DMS53 (cell line): Measurements from ENCODE around the gene PRR5L.
"Not testable (repeated sequence)": the region's sequence is repeated elsewhere in the genome, so short reads cannot be mapped to it uniquely, and the experiment has no call there.

Experiments
- DNase-seq: peaks from one replicate; lab custom pipeline; 2025; lab: John Stamatoyannopoulos, UW

The PRR5L gene

DNA sequence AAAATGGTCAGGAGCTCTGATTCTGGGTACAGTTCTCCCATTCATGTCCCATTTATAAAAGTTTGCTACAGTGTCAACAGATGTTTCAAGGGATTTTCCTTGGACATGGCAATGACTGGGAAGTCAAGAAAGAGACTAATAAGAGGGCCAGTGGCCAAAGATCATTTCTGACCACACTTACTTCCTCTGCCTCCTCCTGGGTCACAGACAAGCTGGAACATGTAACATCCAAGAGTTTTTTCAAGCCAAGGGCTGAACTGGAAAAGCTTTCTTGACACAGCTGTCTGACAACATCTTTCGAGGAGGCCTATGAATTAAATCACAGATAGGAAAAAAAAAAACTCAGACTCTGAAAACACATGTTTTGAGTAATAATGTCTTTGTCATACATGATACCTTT lies 15.6 kb upstream of the PRR5L start:
- DNase-seq = no peak

DNA sequence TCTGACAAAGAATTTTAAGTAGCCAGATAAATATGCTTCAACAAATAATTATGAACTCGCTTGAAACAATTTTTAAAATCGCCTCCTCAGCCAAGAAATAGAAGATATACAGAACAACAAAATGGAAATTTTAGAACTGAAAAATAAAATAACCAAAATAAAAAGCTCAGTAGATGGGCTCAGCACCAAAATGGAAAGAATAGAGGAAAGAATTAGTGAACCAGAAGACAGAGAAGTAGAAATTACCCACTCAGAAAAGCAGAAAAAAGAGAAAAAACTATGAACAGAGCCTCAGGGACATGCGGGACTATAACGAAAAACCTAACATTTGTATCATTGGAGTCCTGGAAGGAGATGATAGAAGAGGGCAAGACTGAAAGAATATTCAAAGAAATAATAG lies 14.2 kb upstream of the PRR5L start:
- no peak for DNase-seq

DNA sequence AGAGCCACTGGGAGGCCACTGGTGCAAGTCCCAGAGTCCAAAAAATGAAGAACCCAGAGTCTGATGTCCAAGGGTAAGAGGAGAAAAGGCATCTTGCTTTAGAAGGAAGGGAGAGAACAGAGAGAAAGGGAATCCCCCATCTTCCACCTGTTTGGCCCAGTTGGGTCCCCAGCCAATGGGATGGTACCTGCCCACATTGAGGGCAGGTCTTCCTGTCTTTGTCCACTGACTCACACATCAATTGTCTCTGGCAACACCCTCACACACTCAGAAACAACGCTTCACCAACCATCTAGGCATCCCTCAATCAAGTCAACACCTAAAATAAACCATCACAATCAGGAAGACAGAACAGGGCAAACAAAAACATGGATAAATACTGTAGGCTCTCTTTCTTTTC lies 13.2 kb upstream of the PRR5L start:
- DNase-seq = no peak

DNA sequence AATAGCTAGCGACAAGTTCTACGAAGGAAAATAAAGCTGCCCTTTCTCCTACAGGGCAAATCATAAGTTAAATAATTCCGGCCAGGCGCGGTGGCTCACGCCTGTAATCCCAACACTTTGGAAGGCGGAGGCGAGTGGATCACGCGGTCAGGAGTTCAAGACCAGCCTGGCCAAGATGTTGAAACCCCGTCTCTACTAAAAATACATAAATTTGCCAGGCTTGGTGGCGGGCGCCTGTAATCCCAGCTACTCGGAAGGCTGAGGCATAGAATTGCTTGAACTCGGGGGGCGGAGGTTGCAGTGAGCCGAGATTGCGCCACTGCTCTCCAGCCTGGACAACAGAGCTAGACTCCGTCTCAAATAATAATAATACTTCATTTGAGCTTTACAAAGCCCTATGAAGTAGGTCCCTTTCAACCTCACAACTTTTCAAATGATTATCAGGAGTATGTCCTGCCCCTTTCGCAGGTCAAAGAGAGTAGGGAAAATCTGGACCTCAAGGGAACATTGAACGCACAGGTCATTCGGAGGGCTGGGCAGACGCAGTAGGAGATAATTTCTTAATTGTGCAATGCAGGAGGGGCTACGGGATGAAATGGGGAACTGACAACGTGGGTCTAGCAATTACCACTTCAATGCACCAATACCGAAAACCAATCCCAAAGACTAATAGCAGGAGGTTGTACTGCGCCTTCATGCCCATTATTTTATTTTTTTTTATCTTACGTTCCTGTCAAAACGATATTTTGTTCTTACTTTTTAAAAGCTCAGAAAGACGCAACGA lies 7.5 kb upstream of the PRR5L start:
- peak; percentile 31 for DNase-seq

DNA sequence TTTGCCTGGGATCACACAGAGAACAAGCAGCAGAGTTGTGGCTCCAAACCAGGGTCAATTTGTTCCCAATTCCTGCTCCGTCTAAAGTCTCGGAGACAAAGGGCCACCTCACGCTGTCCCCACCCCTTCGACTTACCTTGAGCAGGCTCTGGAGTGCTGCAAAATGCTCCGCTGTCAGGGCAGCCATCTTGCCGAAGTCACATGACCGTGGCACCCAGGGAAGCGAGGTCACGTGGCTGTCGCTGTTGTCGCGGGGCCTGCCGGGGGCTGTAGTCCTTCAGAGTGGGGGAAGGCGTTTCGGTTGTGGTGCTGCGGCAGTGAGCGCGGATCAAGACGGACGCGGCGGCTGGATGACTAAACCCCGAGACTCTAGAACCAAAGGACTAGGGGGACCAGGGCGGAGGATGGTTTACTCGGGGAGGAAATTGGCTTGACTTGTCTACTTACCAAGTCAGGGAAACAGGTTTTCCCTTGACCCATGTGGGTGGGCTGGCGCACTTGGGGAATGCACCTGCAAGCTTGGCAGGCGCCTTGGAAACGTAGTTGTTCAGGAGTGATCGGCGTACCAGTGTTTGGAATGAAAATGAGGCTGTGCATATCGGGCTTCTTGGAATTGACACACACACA lies 6.7 kb upstream of the PRR5L start, which contains the start of gene COMMD9:
Gene COMMD9 (minus strand): TSS at position 199 of the 627 bp plus-strand sequence. CDS start 12 bp downstream, at position 187.
- DNase-seq = peak; percentile 95

DNA sequence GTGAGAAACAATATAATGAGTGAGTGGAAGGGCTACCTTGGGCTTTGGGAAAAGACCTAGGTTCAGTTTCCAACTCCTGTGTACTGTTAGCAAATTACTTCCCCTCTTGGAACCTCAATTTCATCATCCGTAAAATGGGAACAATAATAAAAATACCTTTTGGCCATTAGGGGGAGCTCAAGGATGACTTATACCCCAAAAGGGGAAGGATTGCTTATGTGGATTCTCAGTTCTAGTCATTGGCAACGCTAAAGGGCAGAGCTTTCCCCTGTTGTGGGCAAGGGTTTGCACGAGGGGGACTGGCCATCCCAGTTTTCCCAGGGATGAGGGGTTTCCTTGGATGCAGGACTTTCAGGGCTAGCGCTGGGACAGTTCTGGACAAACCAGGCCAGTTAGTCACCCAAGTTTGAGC lies 3.8 kb upstream of the PRR5L start:
- peak; percentile 59 for DNase-seq

DNA sequence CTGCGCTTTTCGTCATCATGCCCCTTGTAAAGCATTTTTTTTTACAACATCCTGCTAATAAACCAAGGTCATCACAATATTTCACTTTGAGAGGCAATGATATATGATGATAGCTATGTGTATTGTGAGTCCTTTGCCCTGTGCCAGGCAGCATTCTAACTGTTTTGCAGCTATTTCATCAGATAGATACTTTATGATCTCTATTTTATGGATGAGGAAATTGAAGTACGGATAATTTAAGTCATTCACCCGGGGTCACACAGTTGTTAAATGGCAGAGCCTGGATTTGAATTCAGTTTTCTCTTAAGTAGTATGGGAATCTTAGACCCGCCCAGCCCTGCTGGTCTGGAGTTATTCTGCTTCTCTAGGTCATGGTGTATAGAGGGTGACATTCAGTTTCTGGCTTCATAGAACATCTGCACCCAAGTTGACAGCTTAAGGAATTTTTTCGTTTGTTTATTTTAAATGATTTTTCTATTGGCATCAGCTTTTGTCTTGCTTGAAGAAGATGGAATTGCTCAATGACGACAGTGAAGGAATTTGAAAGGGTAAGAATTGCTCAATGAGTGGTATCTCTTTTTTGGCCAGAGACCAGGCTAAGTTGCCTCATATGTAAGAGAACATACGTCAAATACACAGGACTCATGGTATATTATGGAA lies 926 bp downstream of the PRR5L start:
- DNase-seq = no peak

DNA sequence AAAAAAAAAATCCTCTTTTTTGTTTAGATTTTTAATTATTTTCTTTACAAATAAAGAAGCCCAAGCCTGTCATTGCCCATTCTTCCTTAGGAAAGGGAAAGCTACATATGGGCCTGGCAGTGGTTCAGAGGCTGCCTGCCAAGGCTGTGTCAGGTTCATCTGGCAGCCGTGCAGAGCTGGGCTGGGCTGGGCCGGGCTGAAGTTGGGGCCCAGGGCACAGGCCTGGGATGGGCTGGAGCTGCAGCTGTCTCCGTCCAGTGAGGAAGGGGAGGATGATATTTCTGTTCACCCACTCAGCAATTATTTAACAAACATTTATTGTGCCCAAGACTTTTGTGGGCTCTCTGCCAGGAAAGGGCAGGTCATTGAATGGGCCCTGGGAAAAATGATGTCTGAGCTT lies 4.6 kb downstream of the PRR5L start:
- DNase-seq = no peak

DNA sequence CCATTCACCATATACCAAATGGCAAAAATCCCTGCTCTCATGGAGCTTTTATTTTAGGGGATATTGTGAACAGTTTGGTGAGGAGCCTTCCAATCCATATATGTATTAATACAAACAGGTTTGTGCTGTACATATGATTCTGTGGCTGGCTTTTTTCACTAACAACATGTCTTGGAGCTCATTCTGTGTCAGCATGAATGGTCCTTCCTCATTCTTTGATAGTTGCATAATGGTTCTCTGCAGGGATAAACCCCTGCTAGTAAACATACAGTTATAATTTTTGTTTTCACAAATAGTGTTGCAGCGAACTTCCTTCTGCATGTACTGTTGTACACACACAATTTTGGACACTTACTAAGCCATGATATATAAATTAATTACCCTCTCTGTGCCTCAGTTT lies 8.3 kb downstream of the PRR5L start:
- peak; percentile 27 for DNase-seq

DNA sequence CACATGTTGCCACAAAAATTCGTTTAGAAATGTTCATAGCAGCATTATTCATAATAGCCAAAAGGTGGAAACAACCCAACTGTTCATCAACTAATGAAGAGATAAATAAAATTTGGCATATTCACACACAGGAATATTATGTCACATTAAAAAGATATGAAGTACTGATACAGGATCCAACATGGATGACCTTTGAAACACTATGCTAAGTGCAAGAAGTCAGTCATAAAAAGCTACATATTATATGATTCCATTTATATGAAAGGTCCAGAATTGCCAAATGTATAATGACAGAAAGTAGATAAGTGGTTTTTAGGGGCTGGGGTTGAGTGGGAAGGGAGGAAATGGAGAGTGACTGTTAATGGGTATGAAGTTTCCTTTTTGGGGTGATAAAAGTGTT lies 9.0 kb downstream of the PRR5L start:
- no peak for DNase-seq

DNA sequence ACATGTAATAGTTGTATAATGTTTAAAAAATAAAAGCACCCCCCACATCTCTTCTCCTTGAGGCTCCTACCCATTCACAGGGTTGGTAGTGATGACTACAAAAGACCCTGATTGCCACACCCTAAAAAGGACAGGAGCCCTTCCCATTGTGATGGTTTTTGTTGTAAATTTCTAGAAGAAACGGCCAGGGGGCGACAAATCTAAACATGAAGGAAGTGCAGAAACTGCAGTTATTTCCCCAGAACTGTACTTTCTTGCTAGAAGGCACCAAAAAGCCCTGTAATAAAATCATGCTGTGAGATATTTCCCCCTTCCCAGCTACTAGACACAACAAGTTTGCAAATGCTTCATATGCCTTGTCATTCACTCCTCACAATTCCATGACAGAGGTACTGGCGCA lies 10.8 kb downstream of the PRR5L start:
- DNase-seq = peak; percentile 69

DNA sequence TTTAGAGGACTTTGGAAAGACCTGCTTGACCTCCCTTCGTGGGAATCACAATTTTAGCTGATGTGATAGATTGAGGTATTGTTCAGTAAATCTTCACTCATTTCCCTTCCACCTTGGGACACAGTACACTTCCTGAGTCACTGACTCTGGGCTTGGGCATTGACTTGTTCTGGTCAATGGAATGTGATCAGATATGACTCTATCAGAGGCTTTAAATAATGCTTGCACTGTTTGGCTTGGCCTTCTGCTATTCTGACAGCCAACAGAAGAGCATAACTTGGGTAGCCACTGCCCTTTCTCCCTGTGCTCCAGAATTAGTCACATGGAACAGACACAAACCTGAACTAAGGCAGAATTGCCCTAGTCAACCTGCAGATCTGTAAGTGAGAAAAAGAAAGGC lies 12.5 kb downstream of the PRR5L start:
- no peak for DNase-seq

DNA sequence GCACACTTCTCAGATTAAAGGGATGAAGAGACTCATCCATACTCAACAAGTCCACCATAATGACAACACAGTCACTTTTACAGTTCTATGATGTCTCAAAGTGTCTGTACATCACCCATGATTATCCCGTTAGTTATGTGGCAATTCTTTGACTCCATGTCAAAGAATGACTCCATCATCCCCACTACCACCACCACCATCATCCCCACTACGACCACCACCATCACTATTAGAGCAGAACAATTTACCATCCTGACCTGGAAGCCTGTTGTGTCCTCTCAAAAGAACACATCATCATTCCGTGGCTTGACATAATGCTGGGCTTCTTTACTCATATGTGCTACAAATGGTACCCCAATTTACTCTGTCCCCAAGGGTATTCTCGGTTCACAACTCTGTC lies 13.7 kb downstream of the PRR5L start:
- no peak for DNase-seq

DNA sequence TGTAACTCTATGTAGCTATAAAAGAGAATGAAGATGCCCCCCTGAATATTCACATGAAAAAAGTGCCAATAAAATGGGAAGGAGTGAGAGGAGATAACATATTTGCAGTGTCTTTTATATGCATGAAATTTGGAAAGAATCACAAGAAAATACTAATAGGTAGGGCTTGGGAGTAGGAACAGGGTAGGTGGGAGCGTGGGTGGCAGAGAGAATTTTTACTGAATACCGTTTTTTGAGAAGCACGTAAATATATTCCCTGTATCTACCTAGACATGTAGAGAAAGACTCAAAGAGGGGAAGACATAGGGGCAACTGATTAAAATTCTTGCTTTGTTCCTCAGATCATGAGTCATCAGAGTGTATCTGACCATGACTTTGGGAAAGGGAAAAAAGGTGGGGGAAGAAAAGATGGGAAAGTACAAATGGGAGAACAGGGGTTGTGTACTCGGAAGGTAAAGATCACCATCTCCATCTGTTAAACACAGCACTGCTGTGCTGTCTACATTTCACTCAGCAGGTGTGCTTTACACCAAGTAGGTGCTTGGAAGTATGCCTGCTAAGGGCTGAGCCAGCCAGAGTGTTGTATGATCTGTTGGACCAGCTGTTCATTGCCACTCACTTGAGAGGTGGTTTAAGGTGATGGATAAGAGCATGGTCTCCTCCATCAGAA lies 16.0 kb downstream of the PRR5L start:
- peak; percentile 73 for DNase-seq

DNA sequence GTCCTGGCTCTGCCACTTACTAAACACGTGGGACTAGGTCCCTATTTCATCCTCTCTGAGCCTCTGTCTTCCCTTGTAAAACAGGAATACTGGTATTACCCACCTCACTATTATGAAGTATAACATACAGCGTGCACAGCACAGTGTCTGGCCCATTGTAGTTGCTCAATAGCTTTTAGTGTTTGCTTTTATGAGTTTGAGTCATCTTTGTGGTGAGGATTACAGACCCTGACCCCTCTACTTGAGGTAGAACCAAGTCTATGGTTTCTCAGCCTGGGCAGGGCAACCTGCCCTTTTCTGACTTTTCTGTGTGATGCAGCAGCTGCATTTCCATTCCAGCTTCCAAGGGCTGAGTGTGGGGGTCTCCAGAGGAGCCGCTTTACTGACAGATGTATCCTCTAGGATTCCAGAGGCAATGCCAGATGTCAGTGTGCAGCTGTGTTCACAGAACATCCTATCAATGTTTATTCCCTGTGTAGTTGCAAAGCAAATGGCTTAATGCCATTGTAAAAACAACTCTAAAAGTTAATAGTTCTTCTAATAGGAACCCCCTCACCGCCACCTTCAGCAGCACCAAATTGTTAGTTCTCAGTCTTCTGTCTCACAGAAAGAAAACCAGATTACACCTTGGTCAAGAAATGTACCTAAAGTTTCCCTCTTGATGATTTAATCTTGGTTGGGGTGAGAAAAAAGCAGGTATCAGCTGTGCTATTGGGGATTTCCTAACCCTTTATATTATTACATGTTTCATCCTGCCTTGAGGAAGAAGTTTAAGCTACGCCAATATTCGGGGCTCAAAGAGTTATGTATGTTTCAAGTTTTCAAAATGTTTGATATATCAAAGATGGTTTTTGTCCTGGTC lies 16.8 kb downstream of the PRR5L start:
- peak; percentile 60 for DNase-seq

DNA sequence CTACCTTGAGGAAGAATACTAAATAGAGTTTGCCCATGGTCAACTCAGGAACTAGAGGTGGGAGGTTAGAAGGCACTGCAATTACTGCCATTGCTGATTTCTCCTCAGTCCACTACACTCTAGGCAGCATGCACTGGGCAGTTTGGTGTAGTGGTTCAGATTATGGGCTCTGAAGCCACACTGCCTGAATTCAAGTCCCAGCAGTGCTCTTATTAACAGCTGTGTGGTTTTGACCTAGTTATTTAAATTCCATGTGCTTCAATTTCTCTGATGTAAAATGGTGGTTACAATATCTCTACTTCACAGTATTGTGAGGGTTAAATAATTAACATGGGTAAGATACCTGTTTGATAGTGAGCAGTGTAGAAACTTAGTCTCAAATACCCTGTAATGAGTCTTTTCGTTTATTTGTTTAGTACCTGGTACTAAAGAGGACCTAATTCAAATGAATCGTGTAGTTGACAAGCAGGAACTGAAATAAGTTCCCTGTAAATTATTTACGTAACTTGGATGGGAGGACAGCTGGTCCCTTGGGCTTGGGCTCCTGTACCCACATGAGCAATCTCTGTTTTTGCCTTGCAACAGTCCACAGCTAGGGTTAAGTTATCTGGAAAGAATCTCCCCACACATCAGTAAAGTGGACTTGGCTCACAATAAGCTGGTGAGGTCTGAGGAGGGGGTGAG lies 17.8 kb downstream of the PRR5L start:
- DNase-seq = no peak

DNA sequence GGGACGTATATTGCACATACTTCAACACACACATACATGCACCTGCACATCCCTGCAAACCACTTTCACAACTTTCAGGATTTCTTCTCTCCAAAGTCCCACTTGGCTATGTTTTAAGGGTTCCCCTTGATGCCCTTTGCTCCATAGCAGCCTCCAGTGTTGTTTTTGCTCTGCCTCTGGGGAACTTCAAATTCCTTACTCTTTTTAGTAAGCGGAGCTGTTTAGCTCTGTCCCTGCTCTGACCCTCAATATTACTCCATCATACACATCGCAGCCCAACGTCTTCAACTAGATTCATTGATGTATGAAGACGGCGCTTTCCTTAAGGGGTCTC lies 18.3 kb downstream of the PRR5L start:
- DNase-seq = no peak

DNA sequence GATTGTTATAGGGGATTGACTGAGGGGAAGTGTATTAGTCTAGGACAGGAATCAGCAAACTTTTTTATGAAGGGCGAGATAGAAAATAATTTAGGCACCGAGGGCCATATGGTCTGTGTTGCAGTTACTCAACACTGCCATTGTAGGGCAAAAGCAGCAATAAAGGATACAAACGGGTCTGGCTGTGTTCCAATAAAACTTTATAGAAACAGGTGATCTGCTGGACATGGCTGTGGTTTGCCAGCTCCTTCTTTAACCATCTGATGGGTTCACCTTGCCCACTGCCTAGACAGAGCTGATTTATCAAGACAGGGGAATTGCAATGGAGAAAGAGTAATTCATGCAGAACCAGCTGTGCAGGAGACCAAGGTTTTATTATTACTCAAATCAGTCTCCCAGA lies 20.0 kb downstream of the PRR5L start:
- DNase-seq = no peak

DNA sequence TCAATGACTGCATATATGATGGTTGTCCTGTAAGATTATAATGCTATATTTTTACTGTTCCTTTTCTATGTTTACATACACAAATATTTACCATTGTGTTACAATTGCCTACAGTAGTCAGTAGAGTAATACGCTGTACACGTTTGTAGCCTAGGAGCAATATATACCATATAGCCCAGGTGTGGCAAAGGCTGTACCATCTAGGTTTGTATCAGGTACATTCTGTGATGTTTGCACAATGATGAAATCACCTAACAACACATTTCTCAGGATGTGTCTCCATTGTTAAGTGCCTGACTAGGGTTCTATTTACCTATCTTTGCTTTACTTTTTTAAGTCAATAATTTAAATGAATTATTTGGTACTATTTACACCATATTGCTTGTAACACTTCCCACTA lies 21.9 kb downstream of the PRR5L start:
- DNase-seq = peak; percentile 62

DNA sequence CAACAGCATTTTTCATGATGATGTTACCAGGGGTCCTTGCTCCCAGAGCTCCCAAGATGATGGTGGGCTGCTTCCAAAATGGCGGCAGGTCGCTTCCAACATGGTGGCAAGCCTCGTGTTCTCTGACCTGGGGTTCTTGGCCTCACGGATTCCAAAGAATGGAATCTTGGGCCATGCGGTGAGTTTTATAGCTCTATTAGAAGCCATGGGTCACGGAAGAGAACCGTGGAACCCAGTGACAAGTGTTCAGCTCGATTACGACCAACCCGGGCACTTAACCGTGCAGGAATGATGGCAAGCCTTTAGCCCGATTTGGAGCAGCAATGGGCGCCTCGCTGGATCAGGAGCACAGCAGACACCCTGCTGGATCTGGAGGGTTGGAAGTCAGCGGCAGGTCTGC lies 28.9 kb downstream of the PRR5L start:
- not testable (repeated sequence) for DNase-seq

DNA sequence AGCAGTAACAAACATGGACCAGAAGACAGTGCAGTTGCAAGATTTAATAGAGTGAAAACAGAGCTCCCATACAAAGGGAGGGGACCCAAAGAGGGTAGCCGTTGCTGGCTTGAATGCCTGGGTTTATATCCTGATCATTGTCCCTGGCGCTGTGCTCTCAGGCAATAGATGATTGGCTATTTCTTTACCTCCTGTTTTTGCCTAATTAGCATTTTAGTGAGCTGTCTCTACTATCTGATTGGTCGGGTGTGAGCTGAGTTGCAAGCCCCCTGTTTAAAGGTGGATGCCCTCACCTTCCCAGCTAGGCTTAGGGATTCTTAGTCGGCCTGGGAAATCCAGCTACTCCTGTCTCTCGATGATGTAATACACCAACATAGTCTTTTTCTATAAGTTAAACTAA lies 29.3 kb downstream of the PRR5L start:
- DNase-seq = not testable (repeated sequence)
